Panc1 (cell line): ENCODE results near the gene MAL. TPM values are rescaled to one million over a fixed set of nuclear protein-coding genes. Genes with fewer than 3 reads are reported as not detected.

Experiments used
- ATAC-seq: fragments of 200-7000 bp; cut with Tn5 transposase; 2 replicates; pipeline ENCODE4 v1.9.1; 2020; ENCODE audit warnings: mild to moderate bottlenecking, moderate library complexity
- BruUV-seq: library from RNA; stranded (reverse); fragments of 400-500 nt; replicated peaks from 2 replicates; lab custom pipeline; 2021; lab: Mats Ljungman, UMichigan
- CTCF ChIA-PET: fragments of 300-600 bp; sonication (Branson Sonifier 250); formaldehyde crosslinking; loops from one replicate; lab custom pipeline; 2022; ENCODE audit warnings: antibody characterized with exemption; lab: Charles Lee
- POLR2A ChIA-PET: fragments of 300-600 bp; sonication (Branson Sonifier 250); formaldehyde crosslinking; loops from one replicate; lab custom pipeline; 2022; ENCODE audit warnings: antibody characterized with exemption; lab: Charles Lee
- DNase-seq: peaks from one replicate; pipeline ENCODE4 v3.0.0-alpha.2; 2010; ENCODE audit warnings: low read depth, low spot score
- H3K27ac ChIP-seq: 2 replicates; pipeline ENCODE4 v1.5.1; 2011; ENCODE audit warnings: mild to moderate bottlenecking, low read length, inconsistent platforms
- H3K27me3 ChIP-seq: fragments of 200-500 bp; sonication (Bioruptor generic); 2 replicates; pipeline ENCODE4 v1.6.0; 2014; ENCODE audit warnings: low read length, inconsistent platforms; ENCODE audit not compliant: control insufficient read depth, insufficient read depth
- H3K36me3 ChIP-seq: fragments of 200-500 bp; sonication (Bioruptor generic); 2 replicates; pipeline ENCODE4 v1.5.1; 2014; ENCODE audit warnings: inconsistent platforms, mild to moderate bottlenecking, low read length, moderate library complexity; ENCODE audit not compliant: control insufficient read depth, insufficient read depth
- H3K4me1 ChIP-seq: 2 replicates; pipeline ENCODE4 v1.5.1; 2011; ENCODE audit warnings: inconsistent platforms, mild to moderate bottlenecking, low read length, moderate library complexity; ENCODE audit not compliant: control insufficient read depth, insufficient read depth
- H3K4me3 ChIP-seq, 2 experiments: 2 replicates each; pipeline ENCODE4 v1.5.1; 2011 to 2012; ENCODE audit warnings: low read depth in 2 of 2, low read length in 2 of 2, mild to moderate bottlenecking in 2 of 2, inconsistent platforms in 1 of 2, moderate library complexity in 1 of 2
- H3K9me3 ChIP-seq: fragments of 200-500 bp; sonication (Bioruptor generic); 2 replicates; pipeline ENCODE4 v1.5.1; 2014; ENCODE audit warnings: low read depth, mild to moderate bottlenecking, inconsistent platforms, low read length, moderate library complexity; ENCODE audit not compliant: control insufficient read depth, insufficient read depth
- CTCF ChIP-seq: fragments of 450-650 bp; IDR thresholded peaks from 2 replicates; pipeline ENCODE4 v1.5.1; 2017; ENCODE audit warnings: mild to moderate bottlenecking
- POLR2AphosphoS5 ChIP-seq: IDR thresholded peaks from 2 replicates; pipeline ENCODE4 v1.6.1; 2012; ENCODE audit warnings: mild to moderate bottlenecking, low read depth, low read length, moderate library complexity
- REST ChIP-seq, 2 experiments: IDR thresholded peaks; 2 replicates each; pipeline ENCODE4 v1.6.1; 2011 to 2012; ENCODE audit warnings: low read depth in 2 of 2, control low read depth in 1 of 2, low read length in 1 of 2, mild to moderate bottlenecking in 1 of 2, moderate library complexity in 1 of 2; ENCODE audit not compliant: insufficient read depth in 1 of 2
- SIN3A ChIP-seq: IDR thresholded peaks from 2 replicates; pipeline ENCODE4 v1.6.1; 2012; ENCODE audit warnings: low read depth, mild to moderate bottlenecking, low read length, moderate library complexity, borderline replicate concordance; ENCODE audit not compliant: insufficient read depth
- TCF7L2 ChIP-seq: IDR thresholded peaks from 2 replicates; pipeline ENCODE4 v1.6.1; 2011; ENCODE audit warnings: mild to moderate bottlenecking, low read depth, low read length, inconsistent platforms
- in situ Hi-C: cut with HindIII; loops from 2 replicates; pipeline ENCODE4 v1.10.0; 2016; ENCODE audit warnings: low sequenced_read_pairs, low pct_unique_long_range_greater_than_20kb
- intact Hi-C: fragments of 100-400 bp; cut with micrococcal nuclease; formaldehyde crosslinking; loops from one replicate; pipeline ENCODE4 v1.10.0; 2022; ENCODE audit not compliant: unreplicated experiment
- total RNA-seq: library from RNA; stranded (reverse); gene quantifications from one replicate; pipeline ENCODE4 v1.2.1, GENCODE V29; 2021; ENCODE audit not compliant: unreplicated experiment

Gene MAL
- total RNA-seq, 1 experiment from 2014 or later = 1.3 TPM

GRCh38 chr2:95056461-95057459, 31.3 kb downstream of the MAL start:
- ATAC-seq (no peak), DNase-seq (no peak)
- ChIA-PET POLR2A (no interaction called here), CTCF (no interaction called here)
- H3K4me1 ChIP-seq = no peaks in the 10 kb centered on the region; the same call in 1 of the 2 replicates
- intact Hi-C loops (no loop called here), in situ Hi-C loops (no loop called here)
- TF ChIP-seq POLR2AphosphoS5 (no peak), CTCF (no peak), SIN3A (no peak), TCF7L2 (no peak), REST (IDR thresholded peaks at IDR 0.05; ENCODE audit: insufficient read depth in 1 of 2, low read depth in 2 of 2, low read length in 1 of 2) (no peak)
- no peaks in the 10 kb centered on the region for H3K9me3 ChIP-seq
- H3K27me3 ChIP-seq = peaks cover 8% of the 10 kb centered on the region
- no peaks in the 10 kb centered on the region for H3K36me3 ChIP-seq
- no peak overlapping the region for H3K27ac ChIP-seq
- no TSS peak for BruUV-seq
- no peak overlapping the region for H3K4me3 ChIP-seq

GRCh38 chr2:95057535-95058370, 32.2 kb downstream of the MAL start:
- Histone ChIP-seq H3K27me3 (peaks cover 8% of the 10 kb centered on the region), H3K27ac (no peak overlapping the region), H3K36me3 (no peaks in the 10 kb centered on the region), H3K4me1 (no peaks in the 10 kb centered on the region; the same call in 1 of the 2 replicates), H3K4me3 (no peak overlapping the region), H3K9me3 (no peaks in the 10 kb centered on the region)
- no TSS peak for BruUV-seq
- TF ChIP-seq SIN3A = no peak
- TF ChIP-seq REST (IDR thresholded peaks at IDR 0.05; ENCODE audit: insufficient read depth in 1 of 2, low read depth in 2 of 2, low read length in 1 of 2) = no peak
- TF ChIP-seq TCF7L2 = no peak
- no peak for TF ChIP-seq POLR2AphosphoS5
- TF ChIP-seq CTCF = no peak
- ChIA-PET POLR2A (no interaction called here), CTCF (no interaction called here)
- DNase-seq (no peak), ATAC-seq (no peak)
- intact Hi-C loops = no loop called here
- in situ Hi-C loops = no loop called here
